Liver (tissue), 3 donors: ENCODE data around the gene GBX2.

Experiments
- CTCF ChIP-seq: fragments of 150-350 bp; IDR thresholded peaks from 2 replicates; pipeline ENCODE4 v1.5.1; 2017; ENCODE audit warnings: improper control_type of control experiment, low read depth, low read length; ENCODE audit not compliant: missing input control
- EGR1 ChIP-seq, 2 donors: IDR thresholded peaks; 2 replicates each; pipeline ENCODE4 v1.6.1; 2016 to 2018; ENCODE audit warnings: antibody characterized with exemption in 2 of 2, low read depth in 2 of 2
- donor health status: healthy.
- donor health status: healthy.

GRCh38 chr2:236130349-236130998 lies 37.7 kb downstream of the GBX2 start:
- TF ChIP-seq CTCF (no peak), EGR1 (IDR thresholded peaks at IDR 0.05; ENCODE audit: low read depth in 2 of 2) (no peak)
